LNCAP (cell line): ENCODE measurements around the gene RNF208.

Source experiments
- TF ChIP-seq, protein P1 (sequence below): fragments of 450-650 bp; IDR thresholded peaks from 2 replicates; pipeline ENCODE4 v1.5.1; 2017; ENCODE audit warnings: mild to moderate bottlenecking

RNF208 gene

DNA sequence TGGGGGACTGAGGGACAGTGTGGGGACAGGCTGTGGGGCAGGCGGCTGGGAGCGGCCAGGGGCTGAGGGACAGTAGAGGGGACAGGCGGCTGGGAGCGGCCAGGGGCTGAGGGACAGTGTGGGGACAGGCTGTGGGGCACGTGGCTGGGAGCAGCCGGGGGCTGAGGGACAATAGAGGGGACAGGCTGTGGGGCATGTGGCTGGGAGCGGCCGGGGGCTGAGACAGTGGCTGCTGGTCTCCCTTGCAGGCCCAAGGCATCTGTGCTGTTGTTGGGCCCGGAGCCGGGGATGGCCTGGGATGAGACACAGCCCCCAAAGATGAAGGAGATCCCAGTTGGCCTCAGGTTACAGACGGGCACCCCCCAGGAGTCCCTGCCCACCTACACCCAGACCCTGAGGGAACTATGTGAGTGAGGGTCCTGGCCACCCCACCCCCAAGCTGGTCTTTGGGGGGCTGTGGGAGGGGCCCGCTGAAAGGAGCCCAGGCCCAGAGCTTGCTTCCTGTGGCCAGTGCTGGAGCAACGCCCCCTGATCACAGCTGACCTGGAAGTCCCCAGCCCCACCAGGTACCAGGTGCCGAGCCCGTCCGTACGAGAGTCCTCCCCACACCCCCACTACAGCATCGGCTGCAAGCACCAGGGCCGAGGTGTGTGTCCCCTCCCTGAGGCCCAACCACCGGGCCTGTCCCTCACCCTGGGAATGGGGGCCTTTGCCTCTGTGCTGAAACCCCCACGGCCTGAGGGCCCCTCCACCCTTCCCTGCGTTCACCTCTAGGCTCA is 29.6 kb upstream of the RNF208 start:
- TF ChIP-seq, protein P1, sequence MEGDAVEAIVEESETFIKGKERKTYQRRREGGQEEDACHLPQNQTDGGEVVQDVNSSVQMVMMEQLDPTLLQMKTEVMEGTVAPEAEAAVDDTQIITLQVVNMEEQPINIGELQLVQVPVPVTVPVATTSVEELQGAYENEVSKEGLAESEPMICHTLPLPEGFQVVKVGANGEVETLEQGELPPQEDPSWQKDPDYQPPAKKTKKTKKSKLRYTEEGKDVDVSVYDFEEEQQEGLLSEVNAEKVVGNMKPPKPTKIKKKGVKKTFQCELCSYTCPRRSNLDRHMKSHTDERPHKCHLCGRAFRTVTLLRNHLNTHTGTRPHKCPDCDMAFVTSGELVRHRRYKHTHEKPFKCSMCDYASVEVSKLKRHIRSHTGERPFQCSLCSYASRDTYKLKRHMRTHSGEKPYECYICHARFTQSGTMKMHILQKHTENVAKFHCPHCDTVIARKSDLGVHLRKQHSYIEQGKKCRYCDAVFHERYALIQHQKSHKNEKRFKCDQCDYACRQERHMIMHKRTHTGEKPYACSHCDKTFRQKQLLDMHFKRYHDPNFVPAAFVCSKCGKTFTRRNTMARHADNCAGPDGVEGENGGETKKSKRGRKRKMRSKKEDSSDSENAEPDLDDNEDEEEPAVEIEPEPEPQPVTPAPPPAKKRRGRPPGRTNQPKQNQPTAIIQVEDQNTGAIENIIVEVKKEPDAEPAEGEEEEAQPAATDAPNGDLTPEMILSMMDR: no peak

GRCh38 chr9:137251194-137251461 is 29.1 kb upstream of the RNF208 start, which contains the start of gene STPG3:
TSS of gene STPG3 (plus strand) at chr9:137251286. CDS start at chr9:137251287, 1 bp downstream.
- TF ChIP-seq, protein P1: no peak

- TF ChIP-seq, protein P1: no peak
Measured at GRCh38 chr9:137250329-137251193, 28.5 kb upstream of the RNF208 start.

DNA sequence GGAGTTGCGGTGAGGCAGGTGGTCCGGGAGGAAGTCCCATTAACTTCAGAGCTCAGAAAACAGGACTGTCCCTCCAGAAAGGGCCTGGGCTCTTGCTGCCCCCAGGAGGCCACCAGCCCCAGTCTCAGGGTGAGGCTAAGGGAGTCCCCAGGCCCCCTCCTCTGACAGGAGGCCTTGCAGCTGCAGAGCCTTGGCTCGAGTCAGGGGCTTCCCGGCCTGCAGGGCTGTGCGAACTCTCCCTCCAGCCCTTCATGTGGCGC is 25.8 kb upstream of the RNF208 start:
- TF ChIP-seq, protein P1: no peak

- TF ChIP-seq, protein P1: no peak
Measured at GRCh38 chr9:137247135-137247915, 25.3 kb upstream of the RNF208 start.

DNA sequence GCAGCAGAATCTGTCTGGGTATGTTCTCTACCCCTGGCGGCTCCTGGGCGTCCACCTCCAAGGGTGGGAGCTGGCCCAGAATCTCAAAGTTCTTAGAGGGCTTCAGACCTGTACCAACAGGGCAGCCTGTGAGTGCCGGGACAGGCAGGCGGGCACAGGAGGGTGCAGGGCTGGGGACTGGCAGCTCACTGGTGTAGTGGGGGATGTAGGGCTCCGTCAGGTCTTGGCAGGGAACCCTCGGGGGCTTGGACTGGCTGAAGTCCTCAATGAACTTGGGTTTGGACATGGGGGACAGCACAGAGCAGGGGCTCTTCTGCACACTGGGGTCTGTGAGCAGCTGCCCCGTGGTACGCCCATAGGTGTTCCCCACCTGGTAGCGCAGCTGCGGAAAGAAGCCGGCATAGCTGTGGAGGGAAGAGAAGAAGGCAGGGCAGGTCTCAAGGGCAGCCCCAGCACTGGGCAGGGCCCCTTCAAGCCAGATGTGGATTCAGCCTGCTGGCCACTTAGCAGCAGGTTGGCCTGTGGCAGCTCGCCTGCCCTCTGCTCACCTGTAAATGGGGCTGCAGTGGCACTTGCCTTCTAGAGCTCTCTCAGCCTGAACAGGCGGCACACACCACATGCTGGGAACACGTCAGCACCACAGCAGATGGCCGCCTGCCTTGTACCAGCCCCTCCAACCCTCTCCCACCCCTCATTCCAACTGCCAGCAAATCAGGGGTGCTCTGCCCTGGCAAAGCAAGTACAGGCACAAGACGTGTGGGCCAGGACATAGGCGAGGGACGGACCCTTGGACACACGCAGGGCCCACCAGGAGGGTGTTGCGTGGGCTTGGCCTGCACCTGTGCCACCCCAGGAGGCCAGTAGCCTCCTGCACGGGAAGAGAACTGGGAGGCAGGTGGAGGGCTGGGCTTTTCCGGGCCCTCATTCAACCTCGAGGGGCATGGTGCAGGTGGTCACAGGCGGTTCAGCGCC is 23.7 kb upstream of the RNF208 start:
- TF ChIP-seq, protein P1: no peak
